MM.1S (cell line): ENCODE data around the gene RSF1.

Experiments
- EZH2 ChIP-seq: fragments of 300-600 bp; sonication (generic); optimal IDR thresholded peaks from 2 replicates; pipeline ENCODE3; 2017; ENCODE audit warnings: low read depth, mild to moderate bottlenecking, antibody characterized with exemption, low read length, mixed read lengths
- TF ChIP-seq, protein P1 (sequence below): fragments of 300-600 bp; sonication (generic); IDR thresholded peaks from 2 replicates; pipeline ENCODE4 v1.5.1; 2016; ENCODE audit warnings: antibody characterized with exemption, low read length, mixed read lengths

DNA sequence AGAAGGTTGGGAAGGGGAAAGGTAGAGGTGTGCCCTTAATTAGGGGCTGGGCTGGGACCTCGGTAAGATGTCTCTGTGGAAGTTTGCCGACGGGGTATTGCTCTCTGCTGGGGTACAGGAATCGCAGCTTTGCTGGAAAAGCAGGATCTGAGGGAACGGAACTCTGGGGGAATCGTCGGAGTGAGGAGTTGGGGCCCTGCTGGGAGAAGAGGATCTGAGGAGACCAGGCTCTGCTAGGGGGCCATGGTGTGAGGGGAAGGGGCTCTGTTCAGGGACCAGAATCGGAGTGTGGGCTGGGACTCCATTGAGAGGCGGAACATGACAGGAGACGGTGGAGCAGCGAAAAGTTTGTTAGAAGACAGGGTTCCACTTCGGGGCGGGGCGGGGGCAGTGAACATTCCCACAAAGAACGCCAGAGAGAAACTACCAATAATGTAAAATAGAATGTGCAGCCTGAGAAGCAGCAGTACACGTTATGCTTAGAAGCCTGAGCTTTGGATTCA is 878 bp upstream of the RSF1 start:
- TF ChIP-seq, protein P1, sequence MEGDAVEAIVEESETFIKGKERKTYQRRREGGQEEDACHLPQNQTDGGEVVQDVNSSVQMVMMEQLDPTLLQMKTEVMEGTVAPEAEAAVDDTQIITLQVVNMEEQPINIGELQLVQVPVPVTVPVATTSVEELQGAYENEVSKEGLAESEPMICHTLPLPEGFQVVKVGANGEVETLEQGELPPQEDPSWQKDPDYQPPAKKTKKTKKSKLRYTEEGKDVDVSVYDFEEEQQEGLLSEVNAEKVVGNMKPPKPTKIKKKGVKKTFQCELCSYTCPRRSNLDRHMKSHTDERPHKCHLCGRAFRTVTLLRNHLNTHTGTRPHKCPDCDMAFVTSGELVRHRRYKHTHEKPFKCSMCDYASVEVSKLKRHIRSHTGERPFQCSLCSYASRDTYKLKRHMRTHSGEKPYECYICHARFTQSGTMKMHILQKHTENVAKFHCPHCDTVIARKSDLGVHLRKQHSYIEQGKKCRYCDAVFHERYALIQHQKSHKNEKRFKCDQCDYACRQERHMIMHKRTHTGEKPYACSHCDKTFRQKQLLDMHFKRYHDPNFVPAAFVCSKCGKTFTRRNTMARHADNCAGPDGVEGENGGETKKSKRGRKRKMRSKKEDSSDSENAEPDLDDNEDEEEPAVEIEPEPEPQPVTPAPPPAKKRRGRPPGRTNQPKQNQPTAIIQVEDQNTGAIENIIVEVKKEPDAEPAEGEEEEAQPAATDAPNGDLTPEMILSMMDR, result no peak
- no peak for TF ChIP-seq EZH2
